ENCODE results near the gene KRTAP10-8.
"Not testable (repeated sequence)": the region's sequence is repeated elsewhere in the genome, so short reads cannot be mapped to it uniquely, and the experiment has no call there.

Gene KRTAP10-8, protein sequence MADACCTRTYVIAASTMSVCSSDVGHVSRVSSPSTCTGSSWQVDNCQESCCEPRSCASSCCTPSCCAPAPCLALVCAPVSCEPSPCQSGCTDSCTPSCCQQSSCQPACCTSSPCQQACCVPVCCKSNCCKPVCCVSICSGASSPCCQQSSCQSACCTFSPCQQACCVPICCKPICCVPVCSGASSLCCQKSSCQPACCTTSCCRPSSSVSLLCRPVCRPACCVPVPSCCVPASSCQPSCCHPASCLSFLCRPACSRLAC

DNA sequence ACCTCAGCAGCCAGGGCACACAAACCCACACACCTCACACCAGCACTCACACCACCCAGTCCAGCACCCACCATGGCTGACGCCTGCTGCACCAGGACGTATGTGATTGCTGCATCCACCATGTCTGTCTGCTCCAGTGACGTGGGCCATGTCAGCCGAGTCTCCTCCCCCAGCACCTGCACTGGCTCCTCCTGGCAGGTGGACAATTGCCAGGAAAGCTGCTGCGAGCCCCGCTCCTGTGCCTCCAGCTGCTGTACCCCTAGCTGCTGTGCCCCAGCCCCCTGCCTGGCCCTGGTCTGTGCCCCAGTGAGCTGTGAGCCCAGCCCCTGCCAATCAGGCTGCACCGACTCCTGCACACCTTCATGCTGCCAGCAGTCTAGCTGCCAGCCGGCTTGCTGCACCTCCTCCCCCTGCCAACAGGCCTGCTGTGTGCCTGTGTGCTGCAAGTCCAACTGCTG, at the start of gene KRTAP10-8:
TSS of gene KRTAP10-8 (plus strand) at position 51 of the 458 bp plus-strand sequence. CDS start at position 73, 22 bp downstream.
- no peak for DNase-seq

- no peak for DNase-seq
Measured at GRCh38 chr21:44564099-44564498, 47.8 kb upstream of the KRTAP10-8 start.

DNA sequence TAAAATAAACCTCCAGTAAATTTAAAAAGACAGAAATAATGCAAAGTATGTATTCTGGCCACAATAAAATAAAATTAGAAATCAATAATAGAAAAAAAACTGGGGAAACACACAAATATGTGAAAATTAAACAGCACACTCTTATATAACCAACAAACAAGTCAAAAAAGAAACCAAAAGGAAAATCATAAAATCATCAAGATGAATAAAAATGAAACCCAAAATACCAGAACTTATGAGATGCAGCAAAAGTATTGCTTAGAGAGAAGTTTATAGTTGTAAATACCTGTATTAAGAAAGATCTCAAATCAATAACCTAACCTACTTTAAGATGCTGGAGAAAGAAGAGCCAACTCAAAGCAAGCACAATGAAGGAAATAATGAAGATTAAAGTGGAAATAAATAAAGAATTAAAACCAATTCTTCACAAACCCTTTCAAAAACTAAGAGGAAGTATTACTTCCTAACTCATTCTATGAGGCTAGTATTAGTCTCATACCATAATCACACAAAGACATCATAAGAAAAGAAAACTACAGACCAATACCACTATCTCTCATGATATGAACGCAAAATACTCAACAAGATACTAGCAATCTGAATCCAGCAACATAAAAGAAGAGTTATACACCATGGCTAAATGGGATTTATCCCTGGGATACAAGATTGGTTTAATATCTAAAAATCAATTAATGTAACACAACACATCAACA, 46.8 kb upstream of the KRTAP10-8 start:
- DNase-seq = no peak

- no peak for DNase-seq
Measured at GRCh38 chr21:44566403-44566802, 45.5 kb upstream of the KRTAP10-8 start.

DNA sequence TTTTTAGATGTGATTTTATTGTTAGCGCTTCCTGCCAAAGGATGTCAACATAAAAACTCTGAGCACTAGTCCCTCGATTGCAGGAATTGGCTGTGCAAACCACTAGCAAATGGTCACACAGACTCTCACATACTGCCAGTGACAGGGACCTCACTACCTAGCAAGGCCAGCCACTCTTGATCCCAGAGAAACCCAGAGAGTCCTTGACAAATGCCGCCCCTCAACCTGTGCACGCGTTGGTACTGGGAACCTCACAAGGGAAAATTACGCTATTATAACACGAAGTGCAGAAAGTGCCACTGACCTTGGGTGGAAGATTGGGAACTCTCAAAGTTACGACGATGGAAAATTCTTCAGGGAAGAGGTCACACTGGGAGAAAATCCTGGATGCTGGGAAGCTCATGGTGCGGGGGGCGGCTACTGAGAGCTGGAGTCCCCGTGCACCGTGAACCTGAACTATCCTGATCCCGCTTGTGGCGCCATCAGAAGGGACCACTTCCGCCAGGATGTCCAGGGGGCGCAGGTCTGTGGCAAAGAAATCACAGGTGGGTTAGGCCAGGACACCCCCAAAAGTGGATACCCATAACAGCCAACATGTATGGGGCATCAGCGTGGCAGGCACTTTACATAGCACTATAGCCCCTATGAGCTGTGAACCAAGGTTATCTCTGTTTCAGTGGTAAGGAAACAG, 44.3 kb upstream of the KRTAP10-8 start:
- DNase-seq = no peak

DNA sequence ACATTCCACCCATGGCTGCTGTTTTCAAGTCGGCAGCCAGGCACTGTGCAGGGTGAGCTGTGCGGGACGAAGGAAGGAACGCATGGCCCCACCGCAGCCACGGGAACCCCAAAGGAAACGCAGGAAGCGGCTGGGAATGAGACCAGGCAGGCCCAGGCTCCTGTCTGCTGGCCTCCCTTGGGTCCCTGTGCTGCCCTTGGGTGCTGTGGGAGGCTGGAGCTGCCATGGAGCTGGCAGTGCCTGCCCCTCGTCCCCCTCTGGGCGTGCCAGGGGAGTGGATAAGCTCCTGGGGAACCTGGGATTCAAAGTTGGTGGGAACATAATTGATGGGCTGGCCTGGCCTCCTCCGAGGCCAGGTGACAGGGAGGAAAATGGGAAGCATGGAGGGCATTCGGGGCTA, 43.6 kb upstream of the KRTAP10-8 start:
- DNase-seq = no peak

DNA sequence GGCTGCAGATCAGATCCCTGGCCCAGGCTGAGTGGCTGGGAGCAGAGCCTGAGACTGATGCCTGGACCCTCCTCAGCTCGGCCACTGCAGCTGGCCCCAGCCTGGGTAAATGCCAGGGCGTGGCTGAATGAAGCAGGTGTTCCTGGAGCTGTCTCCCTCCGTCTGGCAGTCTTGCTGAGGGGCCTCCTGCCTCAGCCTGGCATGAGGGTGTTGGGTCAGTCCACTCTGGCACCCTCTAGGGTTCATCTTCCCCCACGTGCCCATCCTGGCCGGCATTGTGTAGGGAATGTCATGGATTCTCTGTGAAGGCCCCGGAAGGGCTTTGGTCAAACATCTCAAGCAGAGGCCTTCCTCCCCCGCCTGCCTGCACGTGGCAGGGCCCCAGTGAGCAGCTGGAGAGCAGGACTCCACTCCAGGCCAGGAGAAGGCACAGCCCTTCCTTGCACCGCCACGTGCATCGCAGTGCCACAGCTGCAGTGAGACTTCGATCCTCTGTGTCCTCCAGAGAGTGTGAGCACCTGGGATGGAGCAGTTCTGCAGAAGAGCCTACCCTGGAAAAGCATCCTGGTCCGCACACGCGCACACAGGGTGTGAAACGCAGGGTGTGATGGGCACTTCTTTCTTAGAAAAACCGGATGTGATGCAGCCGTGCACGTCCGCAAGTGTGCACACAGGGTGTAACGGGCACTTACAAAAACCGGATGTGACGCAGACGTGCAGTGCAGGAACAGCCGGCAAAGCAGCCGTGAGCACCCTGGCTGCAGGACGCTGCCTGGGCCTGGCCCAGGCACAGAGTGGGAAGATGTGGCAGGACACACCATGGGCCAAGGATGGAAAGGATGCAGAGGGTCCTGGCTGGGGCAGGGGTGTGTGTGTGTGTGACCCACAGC, 43.0 kb upstream of the KRTAP10-8 start:
- no peak for DNase-seq

- DNase-seq = no peak
Measured at GRCh38 chr21:44569861-44570517, 41.9 kb upstream of the KRTAP10-8 start.

DNA sequence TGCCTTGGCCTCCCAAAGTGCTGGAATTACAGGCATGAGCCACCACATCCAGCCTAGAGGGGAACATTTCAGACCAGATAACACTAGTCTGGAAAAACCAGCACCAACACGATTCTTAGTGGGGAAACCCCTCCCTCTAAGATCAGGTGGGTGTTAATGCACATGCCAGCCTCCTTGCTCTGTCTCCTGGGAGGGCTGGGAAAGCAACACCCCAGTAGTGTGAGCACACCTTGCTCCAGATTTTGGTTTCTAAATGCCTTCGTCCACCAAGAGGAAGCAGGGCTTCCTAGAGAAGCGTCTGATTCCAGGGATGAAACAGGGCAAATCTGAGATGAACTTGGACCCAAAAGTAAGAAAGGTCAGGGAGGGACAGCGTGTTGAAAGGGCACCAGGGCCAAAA, 40.6 kb upstream of the KRTAP10-8 start:
- no peak for DNase-seq

DNA sequence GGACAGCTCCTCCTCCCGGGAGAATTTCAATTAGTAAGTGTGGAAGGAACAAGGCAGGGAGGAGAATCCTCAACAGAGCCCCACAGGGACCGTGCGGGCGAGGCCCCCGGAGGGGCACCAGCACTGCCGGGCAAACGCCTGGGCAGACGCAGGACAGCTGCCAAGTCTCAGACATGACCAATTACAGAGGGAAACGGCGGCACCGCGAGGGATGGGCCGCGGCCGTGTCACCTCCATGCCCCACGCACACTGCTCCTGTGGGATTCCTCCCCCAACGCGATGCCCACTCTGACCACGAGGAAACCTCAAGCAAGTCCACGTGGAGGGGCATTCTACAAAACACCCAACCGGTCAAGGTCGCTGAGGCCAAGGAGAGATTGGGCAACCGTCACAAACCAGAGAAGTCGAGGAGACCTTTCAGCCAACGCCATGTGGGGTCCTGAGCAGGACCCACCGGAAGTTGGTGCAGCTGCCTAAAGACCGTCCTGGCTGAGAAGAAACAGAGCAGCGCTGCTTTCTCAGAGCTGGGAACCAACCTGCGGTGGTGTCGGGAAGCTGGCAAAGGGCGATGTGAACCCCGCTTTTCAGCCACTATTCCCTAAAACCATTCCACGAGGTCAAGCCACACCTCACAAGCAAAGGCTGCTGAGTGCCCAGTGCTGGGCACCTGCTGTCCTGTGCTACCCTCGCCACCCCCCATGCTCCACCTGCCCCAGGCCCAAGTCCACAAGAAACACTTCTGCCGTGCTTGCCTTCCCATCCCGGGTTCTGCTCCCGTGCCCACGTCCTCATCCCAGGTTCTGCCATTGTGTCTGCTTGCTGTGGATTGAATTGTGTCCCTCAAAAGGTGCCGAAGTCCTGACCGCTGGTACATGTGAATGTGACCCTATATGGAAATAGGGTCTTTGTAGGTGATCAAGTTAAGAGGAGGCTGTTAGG, 39.8 kb upstream of the KRTAP10-8 start:
- no peak for DNase-seq

DNA sequence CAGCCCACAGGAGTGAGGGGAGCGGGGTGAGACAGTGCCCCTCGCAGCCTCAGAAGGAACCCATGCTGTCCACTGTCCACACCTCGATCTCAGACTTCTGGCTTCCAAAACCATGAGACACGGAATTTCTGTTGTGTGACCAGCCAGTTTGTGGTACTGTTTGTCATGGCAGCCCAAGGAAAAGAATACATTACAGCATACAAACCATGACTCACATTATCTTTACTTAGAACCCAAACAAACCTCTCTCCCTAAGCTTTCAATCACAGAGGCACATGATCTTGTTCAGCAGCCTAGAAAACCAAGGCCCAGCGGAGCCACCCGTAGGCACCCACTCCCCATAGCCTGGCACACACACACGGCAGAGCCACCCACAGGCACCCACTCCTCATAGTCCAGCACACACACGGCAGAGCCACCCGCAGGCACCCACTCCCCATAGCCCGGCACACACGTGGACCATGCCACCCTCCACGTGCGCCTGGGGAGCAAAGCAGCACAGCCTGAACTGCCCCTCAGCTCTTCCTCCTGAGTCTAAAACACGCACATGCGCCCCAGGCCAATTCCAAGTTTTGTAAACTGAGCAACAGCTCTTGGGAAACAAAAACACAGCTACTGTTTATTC, 38.8 kb upstream of the KRTAP10-8 start:
- DNase-seq = no peak

DNA sequence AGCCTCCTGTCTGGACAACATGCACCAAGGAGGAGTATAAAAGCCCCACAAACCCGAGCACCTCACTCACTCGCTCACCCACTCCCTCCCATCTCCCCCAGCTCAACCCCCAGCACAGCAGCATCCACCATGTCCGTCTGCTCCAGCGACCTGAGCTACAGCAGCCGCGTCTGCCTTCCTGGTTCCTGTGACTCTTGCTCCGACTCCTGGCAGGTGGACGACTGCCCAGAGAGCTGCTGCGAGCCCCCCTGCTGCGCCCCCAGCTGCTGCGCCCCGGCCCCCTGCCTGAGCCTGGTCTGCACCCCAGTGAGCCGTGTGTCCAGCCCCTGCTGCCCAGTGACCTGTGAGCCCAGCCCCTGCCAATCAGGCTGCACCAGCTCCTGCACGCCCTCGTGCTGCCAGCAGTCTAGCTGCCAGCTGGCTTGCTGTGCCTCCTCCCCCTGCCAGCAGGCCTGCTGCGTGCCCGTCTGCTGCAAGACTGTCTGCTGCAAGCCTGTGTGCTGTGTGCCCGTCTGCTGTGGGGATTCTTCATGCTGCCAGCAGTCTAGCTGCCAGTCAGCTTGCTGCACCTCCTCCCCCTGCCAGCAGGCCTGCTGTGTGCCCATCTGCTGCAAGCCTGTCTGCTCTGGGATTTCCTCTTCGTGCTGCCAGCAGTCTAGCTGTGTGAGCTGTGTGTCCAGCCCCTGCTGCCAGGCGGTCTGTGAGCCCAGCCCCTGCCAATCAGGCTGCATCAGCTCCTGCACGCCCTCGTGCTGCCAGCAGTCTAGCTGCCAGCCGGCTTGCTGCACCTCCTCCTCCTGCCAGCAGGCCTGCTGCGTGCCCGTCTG, 38.0 kb upstream of the KRTAP10-8 start, which contains the start of gene KRTAP10-4:
TSS of gene KRTAP10-4 (plus strand) at position 100 of the 827 bp plus-strand sequence. CDS start at position 130, 30 bp downstream.
- not testable (repeated sequence) for DNase-seq

- no peak for DNase-seq
Measured at GRCh38 chr21:44574457-44575306, 37.2 kb upstream of the KRTAP10-8 start.

- DNase-seq = no peak
Measured at GRCh38 chr21:44575307-44576024, 36.4 kb upstream of the KRTAP10-8 start.

DNA sequence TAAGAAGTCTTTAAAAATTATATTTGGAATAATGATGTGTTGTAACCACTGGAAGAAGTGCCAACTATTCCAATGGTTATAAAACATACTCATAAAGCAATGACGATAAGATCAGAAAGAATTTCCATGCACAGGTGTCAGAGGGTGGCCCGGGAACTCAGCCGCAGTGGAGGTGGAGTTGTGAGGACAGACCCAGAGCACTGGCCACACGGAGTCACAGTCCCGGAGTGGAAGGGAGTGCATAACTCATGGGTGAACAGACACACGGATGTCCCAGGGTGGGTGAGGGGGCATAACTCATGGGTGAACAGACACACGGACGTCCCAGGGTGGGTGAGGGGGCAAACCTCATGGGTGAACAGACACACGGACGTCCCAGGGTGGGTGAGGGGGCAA, 35.9 kb upstream of the KRTAP10-8 start:
- no peak for DNase-seq

DNA sequence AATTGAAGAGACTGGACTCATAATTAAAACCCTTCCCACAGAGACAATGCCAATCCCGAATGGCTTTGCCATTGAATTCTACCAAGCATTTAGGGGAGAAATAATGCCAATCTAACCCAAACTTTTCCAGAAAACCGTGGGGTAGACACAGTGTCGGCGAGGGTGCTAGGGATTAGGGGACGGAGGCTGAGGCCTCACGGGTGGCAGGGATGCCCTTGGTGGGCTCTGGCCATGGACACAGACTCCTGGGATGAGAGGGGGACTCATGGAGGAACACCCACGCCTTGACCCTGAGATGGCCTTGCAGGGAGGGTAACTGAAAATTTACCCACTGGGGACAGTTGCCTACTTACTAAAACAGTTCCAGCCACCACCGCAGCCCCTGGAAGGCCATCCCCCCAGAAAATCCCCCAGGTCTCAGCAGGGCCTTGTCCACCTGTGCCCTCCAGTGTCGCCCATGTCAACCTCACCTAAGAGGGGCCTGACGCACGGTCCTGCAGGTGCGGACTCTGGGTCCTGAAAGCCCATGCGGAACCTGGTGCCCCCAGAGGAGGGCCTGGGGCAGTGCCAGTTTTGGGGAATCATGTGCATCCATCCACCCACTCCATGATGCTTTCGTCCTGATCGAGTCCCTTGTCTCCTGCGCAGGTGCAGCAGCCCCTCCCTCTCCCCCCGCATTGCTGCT, 33.4 kb upstream of the KRTAP10-8 start:
- DNase-seq = no peak
